CD14-positive monocyte (primary cell): Measurements from ENCODE around the gene RANBP17. TPM values are rescaled to one million over a fixed set of nuclear protein-coding genes. Genes with fewer than 3 reads are reported as not detected.

Experiments used
- DNase-seq, 3 donors: peaks; one replicate each; pipeline ENCODE4 v3.0.0-alpha.2; 2011 to 2022
- H2AFZ ChIP-seq: 2 replicates; pipeline ENCODE4 v1.6.0; 2012; ENCODE audit warnings: mild to moderate bottlenecking, low read depth, low read length, inconsistent platforms; ENCODE audit not compliant: insufficient read depth, poor library complexity, severe bottlenecking
- H3K27ac ChIP-seq, 2 donors: 1 replicate in 1 of 2; 2 replicates in 1 of 2; pipeline ENCODE4 v1.5.1; 2012 to 2013; ENCODE audit warnings: low read length in 2 of 2, control low read depth in 1 of 2, inconsistent platforms in 1 of 2, low read depth in 1 of 2, mild to moderate bottlenecking in 1 of 2
- H3K27me3 ChIP-seq, 2 donors: one replicate each; pipeline versions ENCODE4 v1.6.0 to v1.6.1; 2011 to 2013; ENCODE audit warnings: low read length in 2 of 2; ENCODE audit not compliant: control insufficient read depth in 2 of 2, insufficient read depth in 2 of 2
- H3K36me3 ChIP-seq, 2 donors: replicated peaks in 1 of 2; 1 replicate in 1 of 2; 2 replicates in 1 of 2; pipeline versions ENCODE4 v1.5.1 to v1.6.1; 2012 to 2013; ENCODE audit warnings: low read length in 2 of 2, control low read depth in 1 of 2, inconsistent platforms in 1 of 2, mild to moderate bottlenecking in 1 of 2; ENCODE audit not compliant: insufficient read depth in 2 of 2, control insufficient read depth in 1 of 2
- H3K4me1 ChIP-seq, 2 donors: 1 replicate in 1 of 2; 2 replicates in 1 of 2; pipeline versions ENCODE4 v1.5.1 to v1.6.1; 2012 to 2013; ENCODE audit warnings: low read length in 2 of 2, control low read depth in 1 of 2, inconsistent platforms in 1 of 2, mild to moderate bottlenecking in 1 of 2, moderate library complexity in 1 of 2; ENCODE audit not compliant: insufficient read depth in 2 of 2, control insufficient read depth in 1 of 2
- H3K4me2 ChIP-seq: replicated peaks from 2 replicates; pipeline ENCODE3; 2012; ENCODE audit warnings: low read length, moderate library complexity, mild to moderate bottlenecking; ENCODE audit not compliant: poor library complexity, severe bottlenecking; ENCODE audit errors: extremely low read depth
- H3K4me3 ChIP-seq, 3 experiments: fragments of 200-600 bp in 1 of 3; sonication (generic) in 1 of 3; replicated peaks in 1 of 3; 1 replicate in 2 of 3; 2 replicates in 1 of 3; pipeline ENCODE4 v1.5.1; 2011 to 2013; ENCODE audit warnings: low read length in 3 of 3, mild to moderate bottlenecking in 3 of 3, control low read depth in 2 of 3, low read depth in 2 of 3, inconsistent platforms in 1 of 3, moderate library complexity in 1 of 3
- H3K79me2 ChIP-seq: 2 replicates; pipeline ENCODE4 v1.6.0; 2012; ENCODE audit warnings: mild to moderate bottlenecking, control low read depth, inconsistent platforms, low read length, moderate library complexity; ENCODE audit not compliant: insufficient read depth
- H3K9ac ChIP-seq: 2 replicates; pipeline ENCODE4 v1.6.0; 2017; ENCODE audit warnings: low read length, mild to moderate bottlenecking; ENCODE audit not compliant: insufficient read depth, poor library complexity, severe bottlenecking
- H3K9me3 ChIP-seq, 2 donors: replicated peaks in 1 of 2; 1 replicate in 1 of 2; 2 replicates in 1 of 2; pipeline versions ENCODE4 v1.5.1 to v1.6.1; 2012 to 2013; ENCODE audit warnings: low read length in 2 of 2, control low read depth in 1 of 2; ENCODE audit not compliant: control insufficient read depth in 1 of 2, insufficient read depth in 1 of 2
- H4K20me1 ChIP-seq: 2 replicates; pipeline ENCODE4 v1.6.0; 2012; ENCODE audit warnings: mild to moderate bottlenecking, low read length, control low read depth, moderate library complexity; ENCODE audit not compliant: insufficient read depth
- H3K27ac Mint-ChIP-seq, 7 donors: one replicate each; pipeline ENCODE4 v1.8.0; 2020; ENCODE audit warnings: mild to moderate bottlenecking in 7 of 7, mixed read lengths in 7 of 7, moderate library complexity in 6 of 7, inconsistent platforms in 2 of 7
- H3K27me3 Mint-ChIP-seq, 3 donors: one replicate each; pipeline ENCODE4 v1.8.0; 2021 to 2022; ENCODE audit warnings: low read depth in 3 of 3, mild to moderate bottlenecking in 3 of 3, mixed read lengths in 3 of 3, moderate library complexity in 3 of 3, inconsistent platforms in 1 of 3
- H3K36me3 Mint-ChIP-seq, 2 donors: one replicate each; pipeline ENCODE4 v1.8.0; 2020; ENCODE audit warnings: mixed read lengths in 2 of 2, inconsistent platforms in 1 of 2, mild to moderate bottlenecking in 1 of 2
- H3K4me1 Mint-ChIP-seq: one replicate; pipeline ENCODE4 v1.8.0; 2020; ENCODE audit warnings: mild to moderate bottlenecking, mixed read lengths
- H3K4me3 Mint-ChIP-seq, 2 donors: one replicate each; pipeline ENCODE4 v1.8.0; 2020; ENCODE audit warnings: mild to moderate bottlenecking in 2 of 2, mixed read lengths in 2 of 2, moderate library complexity in 1 of 2
- H3K9me3 Mint-ChIP-seq, 7 donors: one replicate each; pipeline ENCODE4 v1.8.0; 2020 to 2022; ENCODE audit warnings: mixed read lengths in 7 of 7, mild to moderate bottlenecking in 6 of 7, moderate library complexity in 6 of 7, inconsistent platforms in 2 of 7
- CTCF ChIP-seq: fragments of 200-600 bp; IDR thresholded peaks from one replicate; pipeline ENCODE4 v1.8.0; 2022; ENCODE audit warnings: antibody characterized with exemption, mild to moderate bottlenecking
- WGBS: methylation state at CpG from one replicate; pipeline ENCODE4 v1.1.5; 2013; ENCODE audit warnings: missing lambda C conversion rate; ENCODE audit not compliant: insufficient coverage; 5-methylcytosine and 5-hydroxymethylcytosine counted together
- intact Hi-C, 2 donors: fragments of 100-400 bp; cut with micrococcal nuclease; formaldehyde crosslinking; loops; one replicate each; pipeline versions ENCODE4 v1.15.0 to v1.15.1; 2023
- polyA plus RNA-seq, 3 donors: library from polyadenylated mRNA; depleted of rRNA in 1 of 3; unstranded in 2 of 3; stranded (reverse) in 1 of 3; fragments of 300-500 nt in 2 of 3; fragments of >200 nt in 1 of 3; fragmentation: Illumina TruSeq in 2 of 3; gene quantifications; 1 replicate in 2 of 3; 2 replicates in 1 of 3; pipeline ENCODE4 v1.2.3, GENCODE V29; 2012 to 2021

Gene RANBP17
- polyA plus RNA-seq, 3 donors, result 0.07 to 0.13 TPM; not detected in 1

- Mint-ChIP-seq H3K27ac (no peak within 1 kb of the TSS), H3K4me3 (peak within 1 kb of the TSS in 1 of 2 donors; percentile 85), H3K4me1 (peaks cover 30% of the 10 kb centered on the region), H3K9me3 (peaks cover 0 to 20% (median 14%) of the 10 kb centered on the region in 7 donors), H3K27me3 (peaks cover 91 to 98% (median 92%) of the 10 kb centered on the region in 3 donors), H3K36me3 (peaks cover 0 to 8% of the 10 kb centered on the region in 2 donors)
- H3K9ac ChIP-seq, result no peak within 1 kb of the TSS
- H3K4me3 ChIP-seq, result no peak within 1 kb of the TSS
- H3K79me2 ChIP-seq, result no peaks in the 10 kb centered on the region
- peaks cover 65 to 95% of the 10 kb centered on the region in 2 donors for H3K27me3 ChIP-seq
- H3K27ac ChIP-seq, result no peak within 1 kb of the TSS
- intact Hi-C loops, result no loop called here
- no peak for DNase-seq
- H3K4me1 ChIP-seq, result peaks cover 27 to 37% of the 10 kb centered on the region in 2 donors
- H3K4me2 ChIP-seq, result peak within 1 kb of the TSS; percentile 7
- H3K36me3 ChIP-seq, result no peaks in the 10 kb centered on the region
- H4K20me1 ChIP-seq, result no peaks in the 10 kb centered on the region
- peaks cover 0 to 38% of the 10 kb centered on the region in 2 donors for H3K9me3 ChIP-seq
- H2AFZ ChIP-seq, result no peak within 1 kb of the TSS
- no peak for TF ChIP-seq CTCF
- 7% methylated on average over 63 of the region's 73 CpGs for WGBS
These were observed 446.8 kb downstream of the RANBP17 start, which contains the start of gene TLX3 for GRCh38 chr5:171308453-171309275. Gene TLX3 (plus strand): TSS chr5:171309248. CDS start chr5:171309366, 118 bp downstream.

GRCh38 chr5:171309276-171310211, 447.7 kb downstream of the RANBP17 start:
- Histone ChIP-seq H3K27ac (no peak overlapping the region), H3K4me3 (no peak overlapping the region), H3K36me3 (no peaks in the 10 kb centered on the region), H4K20me1 (no peaks in the 10 kb centered on the region), H3K27me3 (peaks cover 71 to 96% of the 10 kb centered on the region in 2 donors), H2AFZ (no peak overlapping the region), H3K4me1 (peaks cover 27 to 37% of the 10 kb centered on the region in 2 donors), H3K4me2 (peak overlapping the region; percentile 7), H3K9ac (no peak overlapping the region), H3K79me2 (no peaks in the 10 kb centered on the region), H3K9me3 (peaks cover 0 to 42% of the 10 kb centered on the region in 2 donors)
- Mint-ChIP-seq H3K4me3 (peak overlapping the region in 1 of 2 donors; percentile 85), H3K9me3 (peaks cover 0 to 27% (median 19%) of the 10 kb centered on the region in 7 donors), H3K27me3 (peaks cover 91 to 98% (median 94%) of the 10 kb centered on the region in 3 donors), H3K36me3 (peaks cover 0 to 11% of the 10 kb centered on the region in 2 donors), H3K4me1 (peaks cover 35% of the 10 kb centered on the region), H3K27ac (no peak overlapping the region)
- no peak for TF ChIP-seq CTCF
- no peak for DNase-seq
- 5% methylated on average over 103 of the region's 106 CpGs for WGBS
- intact Hi-C loops, result no loop called here
